Measurements from ENCODE around the gene HOXD1.

Gene HOXD1

DNA sequence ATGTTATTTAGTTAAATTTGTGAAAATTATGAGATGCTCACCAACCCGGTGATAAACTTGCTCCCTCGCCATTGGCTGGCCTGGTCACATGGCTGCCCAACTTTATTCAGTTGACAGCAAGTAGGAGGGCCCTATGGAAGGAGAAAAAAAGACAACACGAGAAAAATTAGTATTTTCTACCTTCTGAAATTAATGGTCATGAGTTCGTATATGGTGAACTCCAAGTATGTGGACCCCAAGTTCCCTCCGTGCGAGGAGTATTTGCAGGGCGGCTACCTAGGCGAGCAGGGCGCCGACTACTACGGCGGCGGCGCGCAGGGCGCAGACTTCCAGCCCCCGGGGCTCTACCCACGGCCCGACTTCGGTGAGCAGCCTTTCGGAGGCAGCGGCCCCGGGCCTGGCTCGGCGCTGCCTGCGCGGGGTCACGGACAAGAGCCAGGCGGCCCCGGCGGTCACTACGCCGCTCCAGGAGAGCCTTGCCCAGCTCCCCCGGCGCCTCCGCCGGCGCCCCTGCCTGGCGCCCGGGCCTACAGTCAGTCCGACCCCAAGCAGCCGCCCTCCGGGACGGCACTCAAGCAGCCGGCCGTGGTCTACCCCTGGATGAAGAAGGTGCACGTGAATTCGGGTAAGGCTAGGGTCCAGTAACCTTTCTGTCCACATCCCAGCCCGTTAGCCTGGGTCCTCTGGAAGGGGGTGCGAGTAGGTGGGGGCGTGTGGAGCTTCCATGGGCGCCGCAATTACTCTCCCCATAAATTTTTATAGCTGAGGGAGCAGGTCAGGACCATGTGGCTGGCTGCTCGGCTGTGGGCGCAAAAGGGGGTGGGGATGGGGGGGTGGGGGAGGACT is 36.8 kb upstream of the HOXD1 start, which contains the start of gene HOXD4:
TSS of gene HOXD4 (plus strand) at position 109 of the 846 bp plus-strand sequence. CDS start at position 193, 84 bp downstream.
- no peak within 1 kb of the TSS for H3K4me3 ChIP-seq (ENCODE audit: low read length)
- no peak for DNase-seq (ENCODE audit: low read depth, low spot score)

DNA sequence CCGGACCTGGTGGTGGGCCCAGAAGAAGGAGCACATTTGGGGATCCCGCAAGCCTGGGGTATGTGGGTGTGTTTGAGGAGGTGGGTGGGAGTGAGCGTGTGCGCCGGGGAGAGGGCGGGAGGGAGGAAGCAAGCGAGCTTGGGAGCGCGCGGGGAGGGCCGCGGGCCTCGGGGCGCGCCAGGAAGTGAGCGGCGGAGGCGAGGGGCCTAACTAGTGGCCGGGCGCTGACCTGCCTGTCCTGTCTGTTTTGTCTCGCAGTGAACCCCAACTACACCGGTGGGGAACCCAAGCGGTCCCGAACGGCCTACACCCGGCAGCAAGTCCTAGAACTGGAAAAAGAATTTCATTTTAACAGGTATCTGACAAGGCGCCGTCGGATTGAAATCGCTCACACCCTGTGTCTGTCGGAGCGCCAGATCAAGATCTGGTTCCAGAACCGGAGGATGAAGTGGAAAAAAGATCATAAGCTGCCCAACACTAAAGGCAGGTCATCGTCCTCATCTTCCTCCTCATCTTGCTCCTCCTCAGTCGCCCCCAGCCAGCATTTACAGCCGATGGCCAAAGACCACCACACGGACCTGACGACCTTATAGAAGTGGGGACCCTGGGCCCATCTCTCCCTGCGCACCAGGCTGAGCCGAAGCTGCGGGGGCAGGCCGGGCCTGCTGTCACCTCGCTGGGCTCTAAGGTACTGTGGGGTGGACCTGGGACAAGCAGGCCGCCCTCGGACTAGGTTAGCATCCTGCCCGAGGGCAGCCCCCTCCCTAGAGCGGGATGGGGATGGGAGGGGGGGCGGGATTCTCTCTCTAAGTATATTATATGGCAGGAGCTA is 35.9 kb upstream of the HOXD1 start:
- DNase-seq (ENCODE audit: low read depth, low spot score): no peak
- H3K4me3 ChIP-seq (ENCODE audit: low read length): no peak overlapping the region

DNA sequence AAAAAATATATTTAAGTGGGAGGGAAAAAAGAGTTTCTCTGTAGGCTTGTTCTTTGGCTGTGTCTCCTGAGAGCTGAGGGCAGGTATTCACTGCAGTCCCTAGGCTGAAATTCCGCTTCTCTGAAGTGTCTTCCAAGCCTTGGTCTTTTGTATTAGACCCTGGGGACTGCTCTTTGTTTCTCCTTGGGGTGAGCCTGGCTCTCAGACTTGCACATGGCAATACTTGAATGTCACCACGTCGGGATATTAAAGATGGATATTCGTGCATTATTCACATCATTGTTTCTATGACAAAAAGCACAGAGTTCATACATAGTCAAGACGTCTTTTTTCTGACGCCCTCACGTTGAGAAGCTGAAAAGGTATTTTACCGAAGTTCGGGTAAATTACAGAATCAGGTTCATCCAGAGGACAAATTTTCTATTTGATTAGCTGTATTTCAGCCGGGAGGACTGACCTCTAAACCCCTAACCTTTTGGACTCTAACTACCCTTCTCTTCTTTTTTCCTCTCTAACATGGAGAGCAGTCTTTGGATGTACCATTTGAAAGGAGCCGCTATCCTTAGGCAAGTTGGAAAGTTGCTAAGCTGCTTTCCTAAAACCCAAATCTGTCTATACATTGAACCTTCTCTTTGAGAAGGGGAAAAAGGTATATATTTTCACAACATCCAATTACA is 33.8 kb upstream of the HOXD1 start:
- DNase-seq (ENCODE audit: low read depth, low spot score): no peak
- H3K4me3 ChIP-seq (ENCODE audit: low read length): no peak overlapping the region

DNA sequence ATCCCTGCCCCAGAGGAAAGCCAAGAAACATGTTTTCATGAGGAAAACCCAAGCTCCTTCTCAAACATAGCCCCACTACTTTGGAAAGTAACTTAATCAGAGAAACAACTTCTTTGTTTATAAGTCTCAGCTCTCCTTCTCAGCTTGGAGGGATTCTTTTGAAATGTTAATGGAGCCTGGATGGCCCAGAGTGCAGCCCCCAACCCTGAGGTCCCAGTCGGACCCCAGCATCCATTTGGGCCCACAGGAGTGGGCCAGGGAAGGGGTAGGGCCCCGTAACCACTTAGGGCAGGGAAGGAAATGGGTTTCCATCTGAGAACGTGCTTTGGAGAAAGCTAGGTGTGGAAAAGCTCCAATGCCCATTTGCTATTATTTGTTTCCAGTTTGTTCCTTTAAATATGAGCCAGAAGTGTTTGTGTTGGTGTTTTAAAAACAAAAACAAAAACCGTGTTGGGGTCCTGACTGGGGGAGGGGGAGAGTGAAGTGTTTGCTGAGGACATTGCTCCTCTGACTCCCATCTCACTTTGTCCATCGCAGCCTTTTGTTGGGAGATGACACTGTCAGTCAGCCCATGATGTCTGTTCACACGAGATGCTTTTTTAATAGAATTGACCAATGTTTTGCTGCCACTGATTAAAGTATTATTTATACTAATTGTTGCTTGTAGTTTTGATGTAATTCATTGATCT is 33.0 kb upstream of the HOXD1 start:
- no peak overlapping the region for H3K4me3 ChIP-seq (ENCODE audit: low read length)
- no peak for DNase-seq (ENCODE audit: low read depth, low spot score)

DNA sequence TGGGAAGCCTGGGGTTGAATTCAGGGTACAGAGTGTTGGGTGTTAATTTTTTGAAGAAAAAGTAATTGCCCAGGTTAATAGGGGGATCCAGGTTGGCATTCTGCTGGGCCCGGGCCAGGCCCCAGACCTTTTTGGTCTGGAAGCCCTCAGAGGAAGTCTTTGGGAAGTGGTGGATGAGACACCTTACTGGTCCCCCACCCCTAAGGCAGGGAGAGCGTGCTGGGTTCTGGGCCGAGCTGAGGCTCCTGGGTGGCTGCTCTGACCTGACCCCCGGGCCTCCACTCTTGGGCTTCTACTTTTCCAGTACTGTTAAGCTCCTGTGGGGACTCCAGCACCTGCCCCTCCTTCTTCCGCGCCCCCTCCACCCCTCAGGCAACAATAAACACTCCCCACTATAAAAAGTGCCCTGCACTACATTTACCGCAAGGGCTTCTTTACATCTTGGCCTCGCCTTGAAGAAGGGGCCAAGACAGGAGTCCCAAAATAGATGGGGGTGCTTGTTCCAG is 32.1 kb upstream of the HOXD1 start:
- no peak for DNase-seq (ENCODE audit: low read depth, low spot score)
- H3K4me3 ChIP-seq (ENCODE audit: low read length): no peak overlapping the region

DNA sequence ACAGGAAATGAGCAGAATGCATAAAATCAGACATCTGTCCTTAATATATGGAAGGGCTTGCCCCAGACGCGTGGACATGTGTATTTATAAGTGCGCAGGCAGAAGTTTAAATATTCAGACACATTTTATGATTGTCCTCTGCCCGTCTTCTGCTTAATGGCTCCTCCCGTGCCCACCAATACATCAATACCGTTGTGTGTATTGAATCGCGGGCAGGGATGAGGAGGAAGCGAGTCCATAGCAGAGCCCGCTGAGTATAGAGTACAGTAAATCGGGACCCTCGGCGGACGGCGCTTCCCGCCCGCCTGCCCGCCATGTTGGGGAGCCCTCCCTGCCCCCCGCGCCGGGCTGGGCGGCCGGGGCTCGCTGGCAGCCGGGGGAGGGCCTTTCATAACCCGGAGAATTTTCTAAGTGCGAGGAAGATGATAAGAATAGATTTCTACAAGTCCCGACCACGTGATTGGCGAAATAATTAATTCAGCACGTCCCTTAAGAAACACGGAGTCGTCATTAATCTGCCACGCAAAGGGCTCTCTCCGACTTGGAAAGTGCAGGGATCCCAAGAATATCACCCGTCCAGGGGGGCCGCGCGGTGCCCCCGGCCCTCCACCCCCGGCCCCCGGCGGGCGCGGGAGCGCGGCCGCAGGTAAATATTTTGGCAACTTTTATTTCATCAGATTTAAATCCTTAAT is 31.5 kb upstream of the HOXD1 start, which contains the start of gene HOXD3:
TSS of gene HOXD3 (plus strand) at position 501 of the 692 bp plus-strand sequence. CDS start 11,808 bp downstream, outside the sequence.
- DNase-seq (ENCODE audit: low read depth, low spot score): no peak
- H3K4me3 ChIP-seq (ENCODE audit: low read length): no peak within 1 kb of the TSS

DNA sequence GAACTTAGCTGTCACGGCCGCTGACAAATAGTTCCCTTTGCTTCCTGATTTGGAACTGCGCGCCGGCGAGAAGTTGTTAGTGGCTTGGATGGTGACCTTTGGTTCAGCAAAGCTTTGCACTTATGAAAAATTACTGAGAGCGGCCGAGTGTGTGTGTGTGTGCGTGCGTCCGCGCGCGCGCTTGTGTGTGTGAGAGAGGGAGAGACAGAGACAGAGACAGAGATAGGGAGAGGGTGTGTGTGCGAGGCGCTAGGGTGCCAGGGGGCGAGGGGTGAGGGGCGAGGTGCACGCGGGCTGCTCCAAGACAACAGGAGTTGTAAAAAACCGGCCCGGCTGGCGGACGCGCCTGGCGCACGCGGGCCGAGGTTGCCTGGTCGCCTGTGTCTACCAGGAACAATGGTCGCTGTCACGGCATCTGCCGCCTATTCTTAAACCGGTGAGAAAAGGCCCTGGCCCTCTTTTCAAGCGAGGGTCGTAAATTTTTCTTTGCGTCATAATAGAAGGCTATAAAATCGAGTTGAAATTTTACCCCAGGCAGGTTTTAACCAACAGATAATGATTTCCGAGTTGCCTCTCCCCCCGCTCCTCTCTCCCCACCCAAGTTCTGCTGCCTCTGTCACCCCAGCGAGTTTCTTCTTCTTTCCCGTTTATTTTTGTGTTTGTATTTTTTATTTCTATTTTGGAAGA is 30.8 kb upstream of the HOXD1 start:
- H3K4me3 ChIP-seq (ENCODE audit: low read length): no peak overlapping the region
- no peak for DNase-seq (ENCODE audit: low read depth, low spot score)

DNA sequence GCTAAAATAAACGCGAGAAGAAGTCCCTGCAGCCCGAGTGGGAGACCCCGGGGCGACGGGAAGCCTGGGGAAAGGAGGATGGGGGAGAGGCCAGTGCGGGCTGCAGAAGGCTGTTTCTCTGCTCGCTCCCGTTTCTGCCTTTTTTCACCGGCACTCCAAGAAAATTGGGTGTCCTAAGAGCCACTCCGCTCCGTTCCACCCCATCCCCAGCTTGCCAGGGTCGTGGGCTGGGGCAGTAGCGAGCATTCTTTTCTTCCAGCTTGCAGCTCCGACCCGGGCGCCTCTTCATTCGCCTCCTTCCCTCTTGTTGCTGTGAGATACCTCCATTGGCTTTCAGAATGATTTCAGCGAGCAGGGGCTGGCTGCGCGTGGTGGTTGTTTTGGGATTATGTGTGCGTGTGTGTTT is 30.3 kb upstream of the HOXD1 start:
- H3K4me3 ChIP-seq (ENCODE audit: low read length): no peak overlapping the region
- no peak for DNase-seq (ENCODE audit: low read depth, low spot score)

DNA sequence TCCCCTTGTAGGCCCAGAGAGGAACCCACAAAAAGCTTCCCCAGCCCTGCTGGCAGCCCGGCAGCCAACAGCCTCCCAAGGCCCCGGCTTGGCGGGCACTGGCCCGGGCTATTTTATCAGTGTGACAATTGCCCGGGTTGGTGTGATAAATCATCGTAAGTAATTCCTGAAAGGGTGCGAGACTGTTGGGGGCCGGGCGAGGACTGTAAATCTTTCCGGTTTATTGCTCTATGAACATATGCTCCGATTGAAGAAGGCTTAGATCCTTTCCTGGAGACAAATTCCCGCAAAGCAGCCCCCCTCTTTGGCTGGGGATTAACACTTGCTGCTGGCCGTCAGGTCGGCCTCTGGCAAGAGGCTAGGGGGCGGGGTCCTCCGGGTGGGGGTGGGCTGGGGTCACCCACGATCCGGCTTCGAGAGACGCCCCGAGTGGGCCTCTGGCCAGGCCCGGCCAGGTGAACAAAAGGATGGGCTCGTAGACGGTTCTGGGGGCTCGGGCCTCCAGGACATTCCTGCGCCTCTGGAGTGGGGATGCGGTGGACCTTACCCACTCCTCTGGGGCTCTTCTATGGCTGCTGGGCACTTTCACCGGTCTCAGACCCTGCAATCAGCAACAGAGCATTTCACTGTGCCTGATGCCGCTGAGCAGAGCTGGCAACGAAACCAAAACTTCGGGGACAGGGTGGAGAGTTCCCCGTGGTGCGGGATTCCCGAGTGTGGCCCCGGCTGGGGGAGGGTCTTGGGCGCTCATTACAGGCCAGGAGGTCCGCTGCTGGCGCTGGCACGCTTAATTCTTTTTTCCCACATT is 29.4 kb upstream of the HOXD1 start:
- no peak for DNase-seq (ENCODE audit: low read depth, low spot score)
- H3K4me3 ChIP-seq (ENCODE audit: low read length): no peak overlapping the region

DNA sequence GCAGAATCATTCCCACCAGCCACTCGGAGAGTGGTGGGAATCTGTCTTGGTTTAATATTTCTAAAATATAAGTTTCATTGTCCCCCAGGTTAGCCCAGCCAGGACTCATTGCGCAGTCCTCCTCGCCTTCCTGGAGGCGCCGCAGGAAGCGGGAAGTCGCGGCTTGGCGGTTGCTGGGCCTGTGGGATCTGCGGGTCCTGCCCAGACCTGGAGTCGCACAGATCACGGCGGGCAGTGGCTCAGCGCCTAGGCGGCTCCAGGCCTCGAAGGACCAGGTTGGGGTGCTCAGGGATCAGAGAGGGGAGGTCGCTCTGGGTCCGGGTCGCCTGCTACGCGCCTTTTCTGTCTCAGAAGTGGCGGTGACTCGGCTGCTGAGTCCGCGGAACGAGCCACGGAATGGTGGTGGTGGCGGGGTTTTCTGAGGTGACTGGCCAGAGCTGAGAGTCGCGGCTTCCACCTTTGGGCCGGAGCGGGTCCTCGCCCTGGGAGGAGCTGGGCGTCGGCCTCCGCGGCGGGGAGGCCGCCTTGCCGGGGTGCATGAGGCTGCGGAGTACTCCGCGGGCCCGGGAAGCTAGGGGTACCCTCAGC is 28.7 kb upstream of the HOXD1 start:
- H3K4me3 ChIP-seq (ENCODE audit: low read length): no peak overlapping the region
- no peak for DNase-seq (ENCODE audit: low read depth, low spot score)

DNA sequence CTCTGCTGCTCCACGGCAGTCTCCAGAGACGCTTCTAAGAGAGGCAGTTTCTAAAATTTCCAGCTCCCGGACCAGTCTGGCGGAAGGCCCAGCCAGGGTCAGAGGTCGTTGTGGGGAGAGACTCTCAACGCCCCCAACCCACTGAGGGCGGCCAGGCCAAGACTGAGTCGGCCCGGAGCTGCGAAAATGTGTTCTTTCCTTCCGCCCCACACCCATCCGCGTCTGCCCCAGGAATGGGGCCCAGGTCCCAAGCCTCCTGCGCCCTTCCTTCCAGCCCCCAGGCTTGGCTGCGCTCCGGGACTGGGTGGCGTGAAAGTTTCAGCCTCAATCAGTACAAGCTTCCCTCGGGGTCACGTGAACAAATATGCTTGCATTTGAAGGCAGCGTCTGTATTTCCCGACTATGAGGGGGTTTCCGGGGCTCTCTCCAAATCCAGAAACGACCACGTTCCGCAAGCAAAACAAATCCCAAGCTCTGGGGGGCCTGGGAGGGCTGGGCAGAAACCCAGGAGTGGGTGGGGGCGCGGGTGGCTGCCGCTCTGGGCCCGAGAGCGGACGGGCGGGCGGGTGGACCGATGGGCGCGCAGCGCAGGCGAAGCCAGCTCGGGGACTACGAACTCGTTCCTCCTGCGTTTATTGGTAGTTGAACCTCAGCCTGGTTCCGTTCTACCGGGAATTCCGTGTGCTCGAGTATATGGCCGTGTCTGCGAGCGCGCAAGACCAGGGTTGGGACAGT is 28.1 kb upstream of the HOXD1 start:
- DNase-seq (ENCODE audit: low read depth, low spot score): no peak
- no peak overlapping the region for H3K4me3 ChIP-seq (ENCODE audit: low read length)

DNA sequence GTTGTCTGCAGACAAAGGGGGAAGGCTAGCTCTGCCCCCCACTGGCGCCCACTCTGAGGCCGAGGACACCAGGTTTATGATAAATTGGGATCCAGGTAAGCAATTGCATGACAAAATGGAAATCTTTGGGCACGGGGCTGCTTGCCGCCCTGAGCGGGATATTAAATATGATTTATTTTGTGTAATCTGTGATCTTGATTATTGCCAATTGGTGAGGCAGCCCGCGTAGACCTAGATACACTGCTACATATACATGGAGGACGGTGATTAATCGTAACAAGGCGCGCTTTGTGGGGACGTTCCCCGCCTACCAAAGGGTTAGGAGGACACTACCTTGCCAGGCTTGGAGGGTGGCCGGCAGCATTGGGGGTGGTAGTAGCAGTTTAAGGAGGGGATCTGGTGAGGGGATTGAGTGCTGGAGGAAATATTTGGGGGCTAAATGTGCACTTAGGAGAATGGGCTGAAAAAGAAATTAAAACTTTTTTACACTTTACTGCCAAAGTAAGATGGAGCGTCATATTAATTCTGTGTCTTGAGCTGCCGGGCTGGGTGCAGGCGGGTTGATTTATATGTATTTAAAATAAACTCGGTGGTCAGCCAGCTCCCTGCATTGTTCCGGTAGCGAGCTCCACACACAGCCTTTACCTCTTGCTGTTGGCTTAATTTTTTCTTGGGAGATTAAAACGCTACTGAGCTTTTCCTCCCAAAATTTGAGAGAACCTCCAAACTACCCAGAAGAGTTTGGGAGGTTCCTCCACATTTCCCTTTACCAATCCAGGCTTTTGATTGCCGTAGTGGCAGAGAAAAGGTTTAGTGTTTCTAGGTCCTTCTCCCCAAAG is 27.3 kb upstream of the HOXD1 start:
- no peak overlapping the region for H3K4me3 ChIP-seq (ENCODE audit: low read length)
- no peak for DNase-seq (ENCODE audit: low read depth, low spot score)

DNA sequence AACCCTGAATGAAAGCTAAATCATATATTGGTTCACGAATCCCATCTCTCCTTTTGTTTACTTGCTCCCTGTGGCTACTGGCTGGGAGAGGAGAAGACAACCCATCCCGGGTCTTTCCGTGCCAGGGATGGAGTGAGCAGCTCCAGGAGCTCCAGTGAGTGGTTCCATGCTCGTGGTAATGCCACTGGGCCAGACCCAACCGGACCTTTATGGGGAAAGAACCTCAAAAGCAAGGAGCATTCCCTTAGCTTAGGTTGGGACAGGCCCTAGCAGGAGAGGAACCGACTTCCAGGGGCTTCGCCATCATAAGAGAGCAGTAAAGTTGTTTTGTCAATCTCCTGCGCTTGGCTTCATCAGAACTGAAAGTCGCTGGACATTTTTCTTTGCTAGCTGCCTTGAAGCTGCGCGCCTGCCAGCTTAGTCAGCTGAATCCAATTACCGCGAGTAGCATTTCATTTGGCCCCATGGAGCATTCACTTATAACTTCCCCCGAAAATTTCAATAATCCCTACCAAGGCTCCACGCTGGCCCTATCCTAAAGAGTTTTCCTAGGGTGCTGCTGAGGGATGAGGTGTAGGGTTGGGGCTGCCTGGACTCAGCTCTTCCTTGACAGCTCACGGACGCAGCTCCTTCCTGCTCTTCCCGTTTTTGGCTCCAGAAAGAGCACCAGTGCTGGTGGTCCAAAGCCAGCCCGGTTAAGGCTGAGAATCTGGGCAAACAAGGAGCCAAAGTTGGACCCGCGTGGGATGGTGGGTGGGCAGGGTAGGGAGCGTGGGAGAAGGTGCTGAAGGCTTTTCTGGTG is 26.4 kb upstream of the HOXD1 start:
- H3K4me3 ChIP-seq (ENCODE audit: low read length): no peak overlapping the region
- no peak for DNase-seq (ENCODE audit: low read depth, low spot score)

DNA sequence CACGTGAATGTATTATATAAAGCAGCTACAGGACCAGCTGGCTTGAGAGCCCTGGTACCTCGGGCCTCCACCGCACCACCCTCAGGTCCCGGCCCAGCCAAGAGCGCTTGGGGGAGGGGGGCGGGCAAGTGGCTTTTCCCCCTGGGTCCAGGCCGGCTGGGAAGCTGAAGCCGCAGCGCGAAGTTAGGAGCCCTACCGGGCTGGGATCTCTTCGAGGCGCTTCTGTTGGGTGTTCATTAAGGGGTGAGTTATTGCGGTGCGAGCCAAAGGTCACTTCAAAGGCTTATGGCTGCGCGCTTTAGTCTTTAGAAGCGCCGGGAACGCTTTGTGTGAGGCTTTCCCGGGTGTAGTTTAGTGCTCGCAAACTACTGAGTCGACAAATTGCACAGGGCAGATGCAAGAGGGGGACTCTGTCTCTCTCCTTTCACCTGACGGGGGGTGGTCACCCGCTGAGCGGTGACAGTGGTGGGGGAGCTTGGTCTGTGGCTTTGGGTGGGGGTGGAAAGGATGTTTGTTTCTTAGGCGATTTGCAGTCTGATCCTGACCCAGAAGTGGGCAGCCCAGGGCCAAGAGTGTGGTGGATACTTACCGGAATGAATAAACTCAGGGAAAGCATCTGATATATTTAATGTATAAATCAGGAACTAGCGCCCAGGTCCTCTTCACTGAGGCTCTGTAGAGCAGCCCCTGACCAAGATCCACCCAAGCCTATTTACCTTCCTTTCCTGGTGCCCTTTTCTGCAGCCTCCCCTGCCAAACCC is 25.4 kb upstream of the HOXD1 start:
- H3K4me3 ChIP-seq (ENCODE audit: low read length): no peak overlapping the region
- no peak for DNase-seq (ENCODE audit: low read depth, low spot score)
